Upper lobe of right lung (tissue), 1 donor: ENCODE results near the gene TIGAR. TPM values are rescaled to one million over a fixed set of nuclear protein-coding genes. Genes with fewer than 3 reads are reported as not detected.
A peak's percentile ranks its signal among the peaks of the same experiment; 100 is the strongest.

ENCODE experiments used
- ATAC-seq: fragments of 200-7000 bp; cut with Tn5 transposase; one replicate; pipeline ENCODE4 v1.9.1; 2020; ENCODE audit warnings: mild to moderate bottlenecking, moderate library complexity
- DNase-seq: peaks from one replicate; pipeline ENCODE4 v3.0.0-alpha.2; 2020
- H3K27ac ChIP-seq: fragments of 200-600 bp; one replicate; pipeline ENCODE4 v1.8.0; 2022
- H3K27me3 ChIP-seq: fragments of 200-600 bp; one replicate; pipeline ENCODE4 v1.8.0; 2022; ENCODE audit warnings: mild to moderate bottlenecking
- H3K36me3 ChIP-seq: fragments of 200-600 bp; one replicate; pipeline ENCODE4 v1.8.0; 2022
- H3K4me1 ChIP-seq: fragments of 200-600 bp; one replicate; pipeline ENCODE4 v1.8.0; 2022
- H3K4me3 ChIP-seq: fragments of 200-600 bp; one replicate; pipeline ENCODE4 v1.8.0; 2022; ENCODE audit warnings: mild to moderate bottlenecking
- H3K9me3 ChIP-seq: fragments of 200-600 bp; one replicate; pipeline ENCODE4 v1.8.0; 2022
- CTCF ChIP-seq: fragments of 200-600 bp; IDR thresholded peaks from one replicate; pipeline ENCODE4 v1.8.0; 2022; ENCODE audit warnings: antibody characterized with exemption
- intact Hi-C: fragments of 100-400 bp; cut with DNase I; formaldehyde crosslinking; loops from one replicate; pipeline ENCODE4 v1.11.0; 2022
- total RNA-seq: library from RNA; stranded (reverse); fragmentation: NEBNext Ultra II Directional; extraction: Animal tissue kit (Norgen Biotek cat#: 25700); gene quantifications from one replicate; pipeline ENCODE4 v1.2.1, GENCODE V29; 2021
- donor health status: DM: no; HTN: yes; CAD: no; lungs with severe emphysema.

TIGAR gene
- total RNA-seq, 1 donor from 2014 or later = 20.0 TPM

GRCh38 chr12:4277205-4277543 is 43.8 kb upstream of the TIGAR start:
- Histone ChIP-seq H3K27me3 (peaks cover 18% of the 10 kb centered on the region), H3K27ac (no peak overlapping the region), H3K4me1 (peaks cover 58% of the 10 kb centered on the region), H3K9me3 (no peaks in the 10 kb centered on the region), H3K36me3 (peaks cover 30% of the 10 kb centered on the region), H3K4me3 (no peak overlapping the region)
- DNase-seq = no peak
- peak; percentile 2 for TF ChIP-seq CTCF
- intact Hi-C loops = loop anchor here (10.0 kb wide), 1 partner anchor 392 kb away; no protein-coding TSS in a partner anchor
- no peak for ATAC-seq

DNA sequence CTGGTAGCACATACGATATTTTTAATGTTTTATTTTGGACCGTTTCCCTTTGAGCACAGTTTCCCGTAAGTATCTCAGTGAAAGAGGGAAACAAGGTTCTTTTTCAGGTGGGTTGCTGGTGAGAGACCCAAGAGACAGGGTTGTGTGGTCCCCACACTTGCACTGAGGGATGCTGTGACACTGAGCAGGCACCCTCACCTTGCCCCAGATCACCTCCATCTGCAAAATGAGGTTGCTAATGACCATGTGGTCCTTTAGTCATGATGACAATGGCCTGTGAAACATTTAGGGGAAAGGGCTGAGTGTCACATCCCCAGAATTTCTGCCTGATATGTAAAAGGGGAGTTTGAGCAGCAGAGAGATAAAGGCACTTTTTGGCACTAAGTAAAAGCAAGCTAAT is 43.2 kb upstream of the TIGAR start:
- intact Hi-C loops = loop anchor here (10.0 kb wide), 1 partner anchor 393 kb away; no protein-coding TSS in a partner anchor
- Histone ChIP-seq H3K36me3 (peaks cover 37% of the 10 kb centered on the region), H3K4me1 (peaks cover 52% of the 10 kb centered on the region), H3K9me3 (no peaks in the 10 kb centered on the region), H3K27ac (peak overlapping the region; percentile 31), H3K4me3 (no peak overlapping the region), H3K27me3 (peaks cover 16% of the 10 kb centered on the region)
- ATAC-seq = no peak
- TF ChIP-seq CTCF = no peak
- no peak for DNase-seq

GRCh38 chr12:4278329-4279197 is 42.5 kb upstream of the TIGAR start:
- peak overlapping the region; percentile 31 for H3K27ac ChIP-seq
- peaks cover 49% of the 10 kb centered on the region for H3K4me1 ChIP-seq
- H3K4me3 ChIP-seq = no peak overlapping the region
- H3K27me3 ChIP-seq = peaks cover 15% of the 10 kb centered on the region
- no peaks in the 10 kb centered on the region for H3K9me3 ChIP-seq
- TF ChIP-seq CTCF = no peak
- intact Hi-C loops = loop anchor here (10.0 kb wide), 1 partner anchor 394 kb away; no protein-coding TSS in a partner anchor
- peaks cover 44% of the 10 kb centered on the region for H3K36me3 ChIP-seq
- peak; percentile 66 for ATAC-seq
- DNase-seq = peak; percentile 90

DNA sequence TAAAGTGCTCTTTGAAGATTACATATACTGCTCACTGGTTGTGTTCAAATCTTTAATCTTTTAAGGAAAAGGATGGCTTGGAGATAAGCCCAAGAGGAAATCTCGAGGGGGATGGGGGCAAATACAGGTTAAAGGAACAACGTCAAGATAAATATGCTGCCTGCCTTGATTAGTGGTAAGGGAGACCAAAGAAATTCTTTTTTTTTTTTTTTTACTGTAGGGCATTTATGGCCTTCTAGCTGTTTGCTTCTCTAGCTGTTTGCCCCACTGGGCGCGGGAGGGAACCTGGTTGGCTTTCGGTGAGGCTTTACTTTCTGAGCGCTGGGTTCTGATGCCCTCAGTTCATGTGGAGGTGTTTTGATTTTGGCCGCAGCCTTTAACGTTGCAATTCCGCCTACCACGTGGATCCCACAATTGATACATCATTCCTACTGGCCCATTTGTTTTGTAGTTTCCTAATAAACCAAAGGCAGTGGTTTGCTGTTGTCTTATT is 41.8 kb upstream of the TIGAR start:
- Histone ChIP-seq H3K36me3 (peaks cover 50% of the 10 kb centered on the region), H3K4me1 (peaks cover 45% of the 10 kb centered on the region), H3K9me3 (no peaks in the 10 kb centered on the region), H3K27me3 (peaks cover 8% of the 10 kb centered on the region), H3K27ac (no peak overlapping the region), H3K4me3 (no peak overlapping the region)
- DNase-seq = no peak
- ATAC-seq = no peak
- intact Hi-C loops = loop anchor here (10.0 kb wide), 1 partner anchor 394 kb away; no protein-coding TSS in a partner anchor
- no peak for TF ChIP-seq CTCF

GRCh38 chr12:4280351-4281163 is 40.5 kb upstream of the TIGAR start:
- no peak for TF ChIP-seq CTCF
- Histone ChIP-seq H3K27ac (no peak overlapping the region), H3K4me3 (no peak overlapping the region), H3K4me1 (peaks cover 45% of the 10 kb centered on the region), H3K36me3 (peaks cover 61% of the 10 kb centered on the region), H3K9me3 (no peaks in the 10 kb centered on the region), H3K27me3 (peaks cover 4% of the 10 kb centered on the region)
- DNase-seq (peak; percentile 74), ATAC-seq (no peak)
- intact Hi-C loops = no loop called here
